Measurements from ENCODE around the gene SDF4. TPM values are rescaled to one million over a fixed set of nuclear protein-coding genes. Genes with fewer than 3 reads are reported as not detected.

Gene SDF4
- total and polyA plus RNA-seq, 2 of the 8 experiments (the other 6 are each of a cell fraction or from before 2014, with no cell fraction given): 45.5 to 75.6 TPM

DNA sequence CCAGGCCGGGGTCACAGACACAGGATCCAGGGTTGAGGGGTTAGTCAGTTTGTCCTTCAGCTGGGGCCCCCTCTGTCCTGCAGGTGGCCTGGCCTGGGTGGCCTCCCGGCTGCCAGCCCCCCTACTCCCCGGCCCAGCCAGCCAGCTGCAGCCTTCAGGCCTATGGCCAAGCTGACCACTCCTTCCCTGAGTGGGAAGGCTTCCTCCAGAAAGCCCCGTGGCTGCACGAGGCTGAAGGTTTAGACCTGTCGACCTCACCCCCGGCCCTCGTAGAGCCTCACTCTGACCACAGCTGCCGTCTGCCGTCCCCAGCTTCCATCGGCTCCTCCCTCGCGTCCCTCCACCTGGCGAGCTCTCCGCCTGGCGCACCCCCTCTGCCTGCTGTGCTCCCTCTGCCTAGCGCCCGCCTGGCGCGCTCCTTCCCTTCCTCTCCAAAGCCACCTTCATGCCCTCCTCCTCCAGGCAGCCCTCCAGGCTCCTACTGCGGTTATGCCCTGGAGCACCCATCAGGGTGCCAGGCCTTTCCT, 48.5 kb downstream of the SDF4 start:
- Histone ChIP-seq H3K4me1 (replicated peaks in 1 of 4; ENCODE audit: control insufficient read depth in 3 of 4, insufficient read depth in 4 of 4, low read length in 3 of 4) (no peaks in the 10 kb centered on the region; a peak in 1 of 7 replicates), H3K79me1 (ENCODE audit: low read depth, low read length) (no peaks in the 10 kb centered on the region), H3K36me3 (ENCODE audit: control insufficient read depth in 2 of 4, insufficient read depth in 4 of 4, low read length in 3 of 4) (no peaks in the 10 kb centered on the region), H3K18ac (ENCODE audit: extremely low read depth, low read length) (no peak overlapping the region), H3K4ac (replicated peaks; ENCODE audit: insufficient read length, low read depth, low read length) (no peak overlapping the region), H3K14ac (ENCODE audit: insufficient read length) (no peak overlapping the region), H3K9me3 (ENCODE audit: insufficient read depth in 2 of 2, low read depth in 1 of 2, low read length in 1 of 2) (0 out of 4 replicates have a peak, but pooled peaks cover 0 to 2% of the 10 kb centered on the region in 2 experiments), H4K91ac (replicated peaks; ENCODE audit: insufficient read length, low read length) (no peak overlapping the region), H2BK15ac (ENCODE audit: low read length) (no peak overlapping the region), H2AK5ac (ENCODE audit: low read depth, low read length) (no peak overlapping the region), H2BK120ac (replicated peaks; ENCODE audit: low read depth, low read length) (no peak overlapping the region), H3K23me2 (ENCODE audit: low read depth, low read length) (no peaks in the 10 kb centered on the region), H3K27ac (ENCODE audit: low read depth, low read length) (no peak overlapping the region), H2AFZ (ENCODE audit: low read length) (no peak overlapping the region), H3K4me2 (ENCODE audit: insufficient read depth in 1 of 2, low read depth in 2 of 2, low read length in 2 of 2) (no peak overlapping the region), H2BK12ac (ENCODE audit: low read depth, low read length) (no peak overlapping the region), H2BK20ac (ENCODE audit: low read length) (no peak overlapping the region), H4K20me1 (replicated peaks in 1 of 2; ENCODE audit: control insufficient read depth in 1 of 2, insufficient read depth in 2 of 2, low read length in 2 of 2) (peaks cover 0 to 3% of the 10 kb centered on the region in 2 experiments), H3K79me2 (ENCODE audit: control insufficient read depth in 1 of 2, insufficient read depth in 2 of 2, low read length in 2 of 2) (no peaks in the 10 kb centered on the region), H4K5ac (ENCODE audit: insufficient read length, low read depth, low read length) (no peak overlapping the region), H3K4me3 (ENCODE audit: extremely low read depth in 1 of 4, insufficient read depth in 2 of 4, low read depth in 3 of 4, low read length in 4 of 4) (no peak overlapping the region), H2BK5ac (ENCODE audit: low read depth, low read length) (no peak overlapping the region), H4K8ac (ENCODE audit: extremely low read depth, insufficient read depth, low read length) (peak overlapping the region; percentile 89; the same call in 1 of the 2 replicates), H3K23ac (ENCODE audit: insufficient read length) (no peak overlapping the region), H3K27me3 (replicated peaks in 1 of 4; ENCODE audit: control insufficient read depth in 3 of 4, extremely low read depth in 1 of 4, insufficient read depth in 3 of 4, low read length in 3 of 4) (no peaks in the 10 kb centered on the region), H3K9ac (replicated peaks in 1 of 4; ENCODE audit: extremely low read depth in 1 of 4, low read depth in 3 of 4, low read length in 3 of 4) (no peak overlapping the region), H3K56ac (replicated peaks; ENCODE audit: insufficient read length, low read depth, low read length) (no peak overlapping the region)
- ChIA-PET CTCF (ENCODE audit: partially characterized antibody) (interaction anchor here (1.1 kb wide), 1 partner anchor 207 kb away, joined by 3 read pairs; no protein-coding TSS in a partner anchor), POLR2A (ENCODE audit: partially characterized antibody) (no interaction called here)
- DNase-seq (ENCODE audit: low read depth in 1 of 2, low spot score in 2 of 2) (peak in 1 of 2 experiments; percentile 45), FAIRE-seq (no peak)
- 96% methylated on average over 19 of the region's 21 CpGs; no CpG with 5 or more reads in 1 of the 2 experiments for WGBS, 2 experiments (ENCODE audit: extremely low coverage in 1 of 2, insufficient coverage in 1 of 2, insufficient read length in 1 of 2, insufficient replicate concordance in 2 of 2, low coverage in 1 of 2, low lambda C conversion rate in 2 of 2, missing lambda C conversion rate in 1 of 2)
- TF ChIP-seq POU5F1 (IDR thresholded peaks at IDR 0.05; ENCODE audit: low read depth, low read length) (no peak), TCF12 (IDR thresholded peaks at IDR 0.05; ENCODE audit: low read depth, low read length) (no peak), NRF1 (IDR thresholded peaks at IDR 0.05; ENCODE audit: low read depth, low read length) (no peak), GTF2F1 (IDR thresholded peaks at IDR 0.05; ENCODE audit: borderline replicate concordance, low read depth, low read length) (no peak), JUN (IDR thresholded peaks at IDR 0.05; ENCODE audit: low read depth, low read length) (no peak), KDM4A (IDR thresholded peaks at IDR 0.05; ENCODE audit: low read depth, low read length, severe bottlenecking) (no peak), PHF8 (conservative IDR thresholded peaks at IDR 0.05; ENCODE audit: low read depth, low read length) (no peak), ZNF274 (IDR thresholded peaks at IDR 0.05; ENCODE audit: borderline replicate concordance, extremely low read depth, low read length) (no peak), KDM5A (IDR thresholded peaks at IDR 0.05; ENCODE audit: low read length) (no peak)

All from H1 (cell line).